Activated CD8-positive, alpha-beta memory T cell treated with anti-CD3 and anti-CD28 coated beads for 36 hours (primary cell): Measurements from ENCODE around the gene CCDC97. TPM values are rescaled to one million over a fixed set of nuclear protein-coding genes. Genes with fewer than 3 reads are reported as not detected.
"Not testable (repeated sequence)": the region's sequence is repeated elsewhere in the genome, so short reads cannot be mapped to it uniquely, and the experiment has no call there.

Experiments used
- CTCF ChIA-PET: fragments of 350-600 bp; sonication (Branson Sonifier 250); formaldehyde crosslinking; loops from one replicate; lab custom pipeline; 2021; ENCODE audit warnings: antibody characterized with exemption; lab: Charles Lee
- POLR2A ChIA-PET: fragments of 350-600 bp; sonication (Branson Sonifier 250); formaldehyde crosslinking; loops from one replicate; lab custom pipeline; 2021; ENCODE audit warnings: antibody characterized with exemption; lab: Charles Lee
- total RNA-seq, 2 experiments: library from RNA; stranded (reverse); gene quantifications; one replicate each; pipeline ENCODE4 v1.2.3, GENCODE V29; 2021

CCDC97 gene
- total RNA-seq, 2 experiments from 2014 or later: 22.9 to 25.1 TPM

DNA sequence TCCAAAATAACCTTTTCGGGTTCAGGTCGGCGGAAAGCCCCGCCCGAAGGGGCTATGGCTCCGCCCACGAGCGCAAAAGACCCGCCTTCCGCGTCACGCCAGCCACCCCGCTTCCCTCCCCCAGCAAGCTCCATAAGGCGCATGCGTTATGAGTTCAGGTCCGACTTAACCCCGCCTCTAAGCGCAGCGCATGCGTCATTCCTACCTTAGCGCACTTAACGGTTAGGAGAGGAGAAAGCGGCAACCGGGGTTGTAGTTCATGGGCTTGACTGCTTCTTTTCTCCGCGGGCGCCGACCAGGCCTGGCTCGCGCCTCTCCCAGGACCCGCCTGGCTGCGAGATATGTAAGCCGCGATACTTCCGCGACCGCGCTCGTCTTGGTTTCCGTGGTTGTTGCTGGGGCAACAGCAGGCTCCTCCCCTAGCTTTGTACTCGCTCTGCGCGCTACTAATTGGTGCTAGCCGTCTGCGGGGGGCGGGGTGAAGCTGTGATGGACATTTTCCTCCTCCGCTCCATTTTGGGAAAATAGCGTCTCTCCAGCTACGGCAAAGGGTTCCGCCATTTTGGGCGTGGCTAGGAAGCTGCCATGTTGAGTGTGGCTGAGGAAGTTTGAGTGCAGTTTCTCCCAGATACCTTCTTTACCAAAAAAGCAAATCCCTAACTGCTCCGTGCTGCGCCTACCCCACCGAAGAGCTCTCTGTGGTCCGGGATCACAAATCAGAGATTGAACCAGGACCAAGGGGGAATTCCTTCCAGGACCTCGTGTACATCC is 54.0 kb downstream of the CCDC97 start, which contains the start of gene B9D2:
TSS of gene B9D2 (minus strand) at position 397 of the 771 bp plus-strand sequence. CDS start 630 bp downstream, outside the sequence.
- ChIA-PET POLR2A (interaction anchor here (0.5 to 2.4 kb wide), 9 partner anchors 9 to 544 kb away, joined by 3 to 31 read pairs (median 4); partner anchors contain the start of gene TGFB1), CTCF (interaction anchor here (0.6 to 4.0 kb wide), 3 partner anchors 9 to 197 kb away, joined by 4 to 20 read pairs (median 5); no protein-coding TSS in a partner anchor)

DNA sequence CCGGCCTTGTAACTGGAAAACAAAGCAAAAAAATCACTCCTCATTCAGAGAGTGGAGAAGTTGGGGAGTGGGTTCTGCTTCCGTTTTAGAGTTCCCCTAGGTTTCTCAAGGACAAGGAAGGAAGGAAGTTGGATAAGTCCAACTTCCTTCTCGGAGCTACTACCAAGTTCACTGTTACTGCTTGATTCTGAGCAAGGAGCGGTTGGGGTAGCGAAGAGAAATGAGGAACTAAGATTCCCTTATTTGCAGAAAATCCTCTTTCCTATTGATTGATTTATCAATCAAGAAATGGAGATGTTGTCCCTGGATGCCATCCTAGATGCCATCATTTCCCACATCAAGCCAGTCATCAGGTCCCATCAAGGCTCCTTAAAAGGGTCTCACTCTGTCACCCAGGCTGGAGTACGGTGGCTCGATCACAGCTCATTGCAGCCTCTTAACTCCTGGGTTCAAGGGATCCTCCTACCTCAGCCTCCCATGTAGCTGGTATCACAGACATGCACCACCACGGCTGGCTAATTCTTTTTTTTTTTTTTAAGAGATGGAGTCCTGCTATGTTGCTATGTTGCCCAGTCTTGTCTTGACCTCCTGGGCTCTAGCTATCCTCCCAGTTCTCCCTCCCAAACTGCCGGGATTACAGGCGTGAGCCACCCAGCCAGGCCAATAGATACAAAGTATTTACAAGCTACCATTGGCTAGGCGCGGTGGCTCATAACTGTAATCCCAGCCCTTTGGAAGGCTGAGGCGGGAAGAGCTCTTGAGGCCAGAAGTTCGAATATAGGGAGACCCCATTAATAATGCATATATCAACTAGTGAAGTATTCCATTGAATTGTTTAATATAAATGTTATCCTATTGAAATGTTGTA is 54.8 kb downstream of the CCDC97 start:
- CTCF ChIA-PET: interaction anchor here (0.7 to 4.0 kb wide), 5 partner anchors 9 to 101 kb away, joined by 3 to 20 read pairs (median 3); partner anchors contain the start of genes HNRNPUL1 and TMEM91
- POLR2A ChIA-PET: interaction anchor here (0.5 to 2.4 kb wide), 11 partner anchors 10 to 1068 kb away, joined by 3 to 31 read pairs (median 4); partner anchors contain the start of gene TGFB1

GRCh38 chr19:41366089-41366488 is 56.1 kb downstream of the CCDC97 start:
- CTCF ChIA-PET: interaction anchor here (0.6 to 4.0 kb wide), 6 partner anchors 14 to 387 kb away, joined by 3 to 20 read pairs (median 4); no protein-coding TSS in a partner anchor
- POLR2A ChIA-PET: interaction anchor here (0.6 to 1.2 kb wide), 5 partner anchors 14 to 1520 kb away, joined by 3 to 7 read pairs (median 4); no protein-coding TSS in a partner anchor

GRCh38 chr19:41367848-41368301 is 57.9 kb downstream of the CCDC97 start:
- CTCF ChIA-PET: interaction anchor here (1.3 kb wide), 1 partner anchor 29 kb away, joined by 3 read pairs; no protein-coding TSS in a partner anchor
- POLR2A ChIA-PET: no interaction called here

DNA sequence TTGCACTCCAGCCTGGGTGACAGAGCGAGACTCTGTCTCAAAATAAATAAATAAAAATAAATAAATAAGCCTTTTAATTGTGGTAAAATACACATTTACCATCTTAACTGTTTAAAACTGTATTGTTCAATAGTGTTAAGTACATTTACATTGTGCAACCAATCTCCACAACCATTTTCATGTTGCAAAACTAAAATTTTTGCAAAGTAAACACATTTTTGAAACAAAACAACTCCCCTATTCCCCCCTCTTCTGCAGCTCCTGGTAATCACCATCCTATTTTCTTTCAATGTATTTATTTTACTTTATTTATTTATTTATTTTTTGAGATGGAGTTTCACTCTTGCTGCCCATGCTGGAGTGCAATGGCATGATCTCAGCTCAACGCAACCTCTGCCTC is 59.8 kb downstream of the CCDC97 start:
- POLR2A ChIA-PET: no interaction called here
- CTCF ChIA-PET: interaction anchor here (1.2 kb wide), 1 partner anchor 55 kb away, joined by 3 read pairs; no protein-coding TSS in a partner anchor

DNA sequence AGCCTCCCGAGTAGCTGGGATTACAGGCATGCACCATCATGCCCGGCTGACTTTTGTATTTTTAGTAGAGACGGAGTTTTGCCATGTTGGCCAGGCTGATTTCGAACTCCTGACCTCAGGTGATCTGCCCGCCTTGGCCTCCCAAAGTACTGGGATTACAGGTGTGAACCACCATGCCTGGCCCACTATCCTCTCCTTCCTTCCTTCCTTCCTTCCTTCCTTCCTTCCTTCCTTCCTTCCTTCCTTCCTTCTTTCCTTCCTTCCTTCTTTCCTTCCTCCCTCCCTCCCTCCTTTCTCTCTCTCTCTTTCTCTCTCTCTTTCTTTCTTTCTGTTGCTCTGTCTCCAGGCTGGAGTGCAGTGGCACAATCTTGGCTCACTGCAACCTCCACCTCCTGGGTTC is 61.1 kb downstream of the CCDC97 start:
- POLR2A ChIA-PET, CTCF ChIA-PET: not testable (repeated sequence)

DNA sequence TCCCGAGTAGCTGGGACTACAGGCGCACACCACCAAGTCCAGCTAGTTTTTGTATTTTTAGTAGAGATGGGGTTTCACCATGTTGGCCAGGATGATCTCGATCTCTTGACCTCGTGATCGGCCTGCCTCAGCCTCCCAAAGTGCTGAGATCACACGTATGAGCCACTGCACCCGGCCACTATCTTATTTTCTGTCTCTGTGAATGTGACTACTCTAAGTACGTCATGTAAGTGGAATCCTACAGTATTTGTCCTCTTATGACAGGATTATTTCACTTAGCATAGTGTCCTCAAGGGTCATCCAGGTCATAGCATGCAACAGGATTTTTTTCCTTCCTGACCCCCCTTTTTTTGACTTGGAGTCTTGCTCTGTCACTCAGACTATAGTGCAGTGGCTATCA is 61.6 kb downstream of the CCDC97 start:
- ChIA-PET CTCF (no interaction called here), POLR2A (no interaction called here)

- CTCF ChIA-PET: no interaction called here
- POLR2A ChIA-PET: no interaction called here
These were observed 62.5 kb downstream of the CCDC97 start for GRCh38 chr19:41372501-41372900.

- POLR2A ChIA-PET: no interaction called here
These were observed 64.0 kb downstream of the CCDC97 start for GRCh38 chr19:41373993-41374392.

More at GRCh38 chr19:41373993-41374392, 64.0 kb downstream of the CCDC97 start:
- CTCF ChIA-PET: no interaction called here

Other genes with a start within 250 kb of the CCDC97 start
- not detected for gene CYP2A13, start 221.7 kb upstream of the CCDC97 start, total RNA-seq
- not detected for gene CYP2F1, start 195.7 kb upstream of the CCDC97 start, total RNA-seq
- gene CYP2S1, start 117.0 kb upstream of the CCDC97 start, total RNA-seq: not detected
- gene AXL, start 90.9 kb upstream of the CCDC97 start, total RNA-seq: under 1 TPM; 0.08 to 0.21 TPM
- gene HNRNPUL1, start 45.8 kb upstream of the CCDC97 start, total RNA-seq: 100 to 1,000 TPM; 258 to 262 TPM
- gene TGFB1, start 43.8 kb downstream of the CCDC97 start, total RNA-seq: 100 to 1,000 TPM; 148 to 150 TPM
- gene B9D2, start 54.0 kb downstream of the CCDC97 start, total RNA-seq: 1 to 10 TPM; 5.5 to 5.6 TPM
- gene TMEM91, start 66.4 kb downstream of the CCDC97 start, total RNA-seq: 1 to 10 TPM; 2.2 to 3.0 TPM
- 10 to 100 TPM; 52.2 to 57.6 TPM for gene EXOSC5, start 87.2 kb downstream of the CCDC97 start, total RNA-seq
- 10 to 100 TPM; 21.5 to 24.8 TPM for gene BCKDHA, start 87.6 kb downstream of the CCDC97 start, total RNA-seq
- under 1 TPM; 0.36 to 0.61 TPM for gene B3GNT8, start 117.2 kb downstream of the CCDC97 start, total RNA-seq
- gene DMAC2, start 129.7 kb downstream of the CCDC97 start, total RNA-seq: 10 to 100 TPM; 67.6 to 70.0 TPM
- not detected for gene ERICH4, start 133.0 kb downstream of the CCDC97 start, total RNA-seq